Fibroblast of mammary gland (primary cell): ENCODE results near the gene APOL3.

Experiments
- DNase-seq: peaks from one replicate; pipeline ENCODE4 v3.0.0-alpha.2; 2010; ENCODE audit warnings: low read depth
- H3K4me3 ChIP-seq: 2 replicates; pipeline ENCODE4 v1.5.1; 2011; ENCODE audit warnings: low read depth, mild to moderate bottlenecking, low read length, moderate library complexity; ENCODE audit not compliant: control insufficient read depth
- CTCF ChIP-seq: conservative IDR thresholded peaks from 2 replicates; pipeline ENCODE4 v1.5.1; 2011; ENCODE audit warnings: low read depth, low read length, inconsistent platforms; ENCODE audit not compliant: control insufficient read depth, insufficient read depth

The APOL3 gene

GRCh38 chr22:36197514-36198146, 37.1 kb upstream of the APOL3 start:
- TF ChIP-seq CTCF, result no peak
- no peak for DNase-seq
- H3K4me3 ChIP-seq, result no peak overlapping the region

- H3K4me3 ChIP-seq, result no peak overlapping the region
- peak; percentile 57 for DNase-seq
- no peak for TF ChIP-seq CTCF
Measured at GRCh38 chr22:36197065-36197440, 36.5 kb upstream of the APOL3 start.

GRCh38 chr22:36196254-36197064, 35.9 kb upstream of the APOL3 start:
- no peak for DNase-seq
- no peak overlapping the region for H3K4me3 ChIP-seq

GRCh38 chr22:36194971-36195370, 34.4 kb upstream of the APOL3 start:
- DNase-seq, result peak; percentile 78
- peak; percentile 79 for TF ChIP-seq CTCF
- no peak overlapping the region for H3K4me3 ChIP-seq

More at GRCh38 chr22:36196254-36197064, 35.9 kb upstream of the APOL3 start:
- TF ChIP-seq CTCF, result no peak

GRCh38 chr22:36194385-36194784, 33.8 kb upstream of the APOL3 start:
- no peak overlapping the region for H3K4me3 ChIP-seq
- no peak for TF ChIP-seq CTCF
- DNase-seq, result no peak

GRCh38 chr22:36193577-36193976, 33.0 kb upstream of the APOL3 start:
- H3K4me3 ChIP-seq, result no peak overlapping the region
- no peak for TF ChIP-seq CTCF
- no peak for DNase-seq
